Karpas-422 (cell line): ENCODE measurements around the gene PACRG. TPM values are rescaled to one million over a fixed set of nuclear protein-coding genes. Genes with fewer than 3 reads are reported as not detected.

Experiments
- DNase-seq: peaks from one replicate; pipeline ENCODE4 v3.0.0-alpha.2; 2015
- H2AFZ ChIP-seq: fragments of 200-600 bp; sonication (generic); 2 replicates; pipeline ENCODE4 v1.6.1; 2014; ENCODE audit warnings: antibody characterized with exemption, low read length, mixed read lengths
- H3K27ac ChIP-seq: fragments of 200-600 bp; sonication (generic); 2 replicates; pipeline ENCODE4 v1.5.1; 2014; ENCODE audit warnings: mild to moderate bottlenecking, low read length, moderate library complexity
- H3K27me3 ChIP-seq: fragments of 200-600 bp; sonication (generic); 2 replicates; pipeline ENCODE4 v1.6.1; 2014; ENCODE audit warnings: low read length, mixed read lengths
- H3K36me3 ChIP-seq: fragments of 200-600 bp; sonication (generic); 2 replicates; pipeline ENCODE4 v1.6.1; 2014; ENCODE audit warnings: low read length, mixed read lengths; ENCODE audit not compliant: insufficient read depth
- H3K4me1 ChIP-seq: fragments of 200-600 bp; sonication (generic); 2 replicates; pipeline ENCODE4 v1.6.1; 2014; ENCODE audit warnings: mild to moderate bottlenecking, low read length, mixed read lengths
- H3K4me2 ChIP-seq: fragments of 200-600 bp; sonication (generic); 2 replicates; pipeline ENCODE4 v1.6.1; 2014; ENCODE audit warnings: low read length, low read depth, mild to moderate bottlenecking; ENCODE audit not compliant: poor library complexity, severe bottlenecking
- H3K4me3 ChIP-seq: fragments of 200-600 bp; sonication (generic); 2 replicates; pipeline ENCODE4 v1.5.1; 2014; ENCODE audit warnings: mild to moderate bottlenecking, antibody characterized with exemption, low read length, mixed read lengths
- H3K79me2 ChIP-seq: fragments of 200-600 bp; sonication (generic); 2 replicates; pipeline ENCODE4 v1.6.1; 2014; ENCODE audit warnings: mild to moderate bottlenecking, low read length, mixed read lengths
- H3K9ac ChIP-seq: fragments of 200-600 bp; sonication (generic); 2 replicates; pipeline ENCODE4 v1.6.0; 2014; ENCODE audit warnings: low read length
- H3K9me2 ChIP-seq: fragments of 200-600 bp; sonication (generic), shearing (Covaris generic); replicated peaks from 2 replicates; pipeline ENCODE4 v1.6.0; 2014; ENCODE audit warnings: mild to moderate bottlenecking, low read length, moderate library complexity; ENCODE audit not compliant: insufficient read depth
- H3K9me3 ChIP-seq: fragments of 300-700, 200-600 bp; sonication (generic); 2 replicates; pipeline ENCODE4 v1.6.1; 2014; ENCODE audit warnings: low read length, mixed read lengths
- H4K20me1 ChIP-seq: fragments of 200-600 bp; sonication (generic); 2 replicates; pipeline ENCODE4 v1.6.1; 2014; ENCODE audit warnings: mild to moderate bottlenecking, antibody characterized with exemption, low read length, low read depth; ENCODE audit not compliant: insufficient read depth
- total RNA-seq: library from RNA; depleted of rRNA; stranded (reverse); fragments of >200 nt; shearing (Covaris generic); gene quantifications from 2 replicates; pipeline ENCODE4 v1.2.3, GENCODE V29; 2014; ENCODE audit warnings: low replicate concordance

The PACRG gene
- total RNA-seq, 1 experiment from 2014 or later = not detected

GRCh38 chr6:163148451-163149278, 420.9 kb downstream of the PACRG start:
- Histone ChIP-seq H3K4me2 (no peak overlapping the region), H3K27me3 (no peaks in the 10 kb centered on the region), H4K20me1 (no peaks in the 10 kb centered on the region), H3K9ac (no peak overlapping the region), H2AFZ (no peak overlapping the region), H3K27ac (no peak overlapping the region), H3K4me1 (no peaks in the 10 kb centered on the region), H3K36me3 (no peaks in the 10 kb centered on the region), H3K9me2 (no peaks in the 10 kb centered on the region), H3K4me3 (no peak overlapping the region), H3K79me2 (no peaks in the 10 kb centered on the region), H3K9me3 (peaks cover 3% of the 10 kb centered on the region)
- DNase-seq = no peak

GRCh38 chr6:163149279-163149848, 421.6 kb downstream of the PACRG start:
- Histone ChIP-seq H3K27ac (no peak overlapping the region), H3K9me3 (peaks cover 6% of the 10 kb centered on the region), H3K4me1 (no peaks in the 10 kb centered on the region), H4K20me1 (no peaks in the 10 kb centered on the region), H3K79me2 (no peaks in the 10 kb centered on the region), H2AFZ (no peak overlapping the region), H3K36me3 (no peaks in the 10 kb centered on the region), H3K4me3 (no peak overlapping the region), H3K9ac (no peak overlapping the region), H3K27me3 (no peaks in the 10 kb centered on the region), H3K4me2 (no peak overlapping the region), H3K9me2 (no peaks in the 10 kb centered on the region)
- no peak for DNase-seq

GRCh38 chr6:163151212-163151611, 423.4 kb downstream of the PACRG start:
- DNase-seq = no peak
- Histone ChIP-seq H2AFZ (no peak overlapping the region), H3K4me3 (no peak overlapping the region), H3K27ac (no peak overlapping the region), H3K9me3 (peaks cover 6% of the 10 kb centered on the region), H3K9ac (no peak overlapping the region), H3K36me3 (no peaks in the 10 kb centered on the region), H3K4me2 (no peak overlapping the region), H3K4me1 (no peaks in the 10 kb centered on the region), H3K79me2 (no peaks in the 10 kb centered on the region), H3K27me3 (no peaks in the 10 kb centered on the region), H3K9me2 (no peaks in the 10 kb centered on the region; the same call in 1 of the 2 replicates), H4K20me1 (no peaks in the 10 kb centered on the region)

- Histone ChIP-seq H3K27me3 (no peaks in the 10 kb centered on the region), H3K9me2 (no peaks in the 10 kb centered on the region; the same call in 1 of the 2 replicates), H3K4me3 (no peak overlapping the region), H3K79me2 (no peaks in the 10 kb centered on the region), H4K20me1 (no peaks in the 10 kb centered on the region), H3K4me1 (no peaks in the 10 kb centered on the region), H3K9ac (no peak overlapping the region), H3K9me3 (peaks cover 6% of the 10 kb centered on the region), H3K27ac (no peak overlapping the region), H3K4me2 (no peak overlapping the region), H2AFZ (no peak overlapping the region), H3K36me3 (no peaks in the 10 kb centered on the region)
- no peak for DNase-seq
Measured at GRCh38 chr6:163152701-163153100, 424.9 kb downstream of the PACRG start.

- Histone ChIP-seq H4K20me1 (no peaks in the 10 kb centered on the region), H3K36me3 (no peaks in the 10 kb centered on the region), H3K79me2 (no peaks in the 10 kb centered on the region), H3K27me3 (no peaks in the 10 kb centered on the region), H3K4me3 (no peak overlapping the region), H3K4me1 (no peaks in the 10 kb centered on the region), H3K9me2 (no peaks in the 10 kb centered on the region; the same call in 1 of the 2 replicates), H2AFZ (no peak overlapping the region), H3K27ac (no peak overlapping the region), H3K4me2 (no peak overlapping the region), H3K9me3 (peaks cover 7% of the 10 kb centered on the region), H3K9ac (no peak overlapping the region)
- no peak for DNase-seq
Measured at GRCh38 chr6:163159110-163159509, 431.3 kb downstream of the PACRG start.

GRCh38 chr6:163159689-163160088, 431.9 kb downstream of the PACRG start:
- Histone ChIP-seq H3K9me2 (no peaks in the 10 kb centered on the region; the same call in 1 of the 2 replicates), H3K4me2 (no peak overlapping the region), H3K79me2 (no peaks in the 10 kb centered on the region), H3K27ac (no peak overlapping the region), H3K4me3 (no peak overlapping the region), H3K36me3 (no peaks in the 10 kb centered on the region), H3K4me1 (no peaks in the 10 kb centered on the region), H2AFZ (no peak overlapping the region), H4K20me1 (no peaks in the 10 kb centered on the region), H3K27me3 (no peaks in the 10 kb centered on the region), H3K9me3 (peaks cover 7% of the 10 kb centered on the region), H3K9ac (no peak overlapping the region)
- DNase-seq = no peak

- DNase-seq = no peak
- H3K4me2 ChIP-seq = no peak overlapping the region
- H2AFZ ChIP-seq = no peak overlapping the region
Measured at GRCh38 chr6:163162007-163162873, 434.5 kb downstream of the PACRG start.

GRCh38 chr6:163162874-163163213, 435.1 kb downstream of the PACRG start:
- Histone ChIP-seq H3K9me2 (no peaks in the 10 kb centered on the region), H2AFZ (no peak overlapping the region), H3K4me2 (no peak overlapping the region), H3K27ac (no peak overlapping the region), H3K36me3 (no peaks in the 10 kb centered on the region), H4K20me1 (no peaks in the 10 kb centered on the region), H3K9me3 (peaks cover 11% of the 10 kb centered on the region), H3K4me1 (no peaks in the 10 kb centered on the region), H3K9ac (no peak overlapping the region), H3K4me3 (no peak overlapping the region), H3K79me2 (no peaks in the 10 kb centered on the region), H3K27me3 (no peaks in the 10 kb centered on the region)
- no peak for DNase-seq

More at GRCh38 chr6:163162007-163162873, 434.5 kb downstream of the PACRG start:
- Histone ChIP-seq H3K9ac (no peak overlapping the region), H3K4me3 (no peak overlapping the region), H3K9me3 (peaks cover 11% of the 10 kb centered on the region), H3K4me1 (no peaks in the 10 kb centered on the region), H4K20me1 (no peaks in the 10 kb centered on the region), H3K27ac (no peak overlapping the region), H3K27me3 (no peaks in the 10 kb centered on the region), H3K9me2 (no peaks in the 10 kb centered on the region), H3K79me2 (no peaks in the 10 kb centered on the region), H3K36me3 (no peaks in the 10 kb centered on the region)
